ENCODE results near the gene DCP1B.

DCP1B gene

DNA sequence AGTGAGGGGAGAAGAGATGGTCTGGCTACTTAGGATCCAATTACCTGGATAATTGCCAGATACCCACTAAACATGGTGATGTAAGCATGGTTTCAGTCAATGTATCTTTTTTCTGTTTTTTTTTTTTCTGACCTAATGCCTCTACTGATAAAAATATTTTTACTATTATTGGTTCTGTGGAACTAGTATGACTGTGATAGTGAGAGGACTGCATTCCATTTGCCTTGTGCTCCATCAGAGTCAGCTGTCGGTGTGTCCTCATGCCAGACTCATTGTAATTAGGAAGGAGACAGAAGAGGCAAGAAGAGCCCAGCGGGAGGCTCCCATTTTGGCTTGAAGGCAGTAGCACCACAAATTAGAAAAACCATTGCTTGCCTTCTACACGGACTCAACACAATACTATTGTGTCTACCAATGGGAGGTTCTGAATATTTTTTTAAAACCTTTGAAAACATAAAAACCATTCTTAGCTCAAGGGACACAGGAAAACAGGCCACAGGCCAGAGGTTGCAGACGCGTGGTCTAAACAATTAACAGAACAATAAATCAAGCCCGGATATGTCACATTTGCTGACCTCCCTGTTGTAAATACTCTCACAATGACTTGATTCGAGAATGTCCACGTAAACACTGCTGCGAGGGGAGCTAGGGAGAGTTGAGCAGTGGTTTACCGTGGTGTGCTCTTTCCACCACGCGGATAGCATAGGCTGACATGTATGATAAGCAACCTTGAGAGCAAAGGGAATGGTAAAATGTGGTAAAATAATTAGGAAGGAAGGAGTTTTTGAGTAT lies 13.5 kb upstream of the DCP1B start:
- DNase-seq = peak; percentile 70

DNA sequence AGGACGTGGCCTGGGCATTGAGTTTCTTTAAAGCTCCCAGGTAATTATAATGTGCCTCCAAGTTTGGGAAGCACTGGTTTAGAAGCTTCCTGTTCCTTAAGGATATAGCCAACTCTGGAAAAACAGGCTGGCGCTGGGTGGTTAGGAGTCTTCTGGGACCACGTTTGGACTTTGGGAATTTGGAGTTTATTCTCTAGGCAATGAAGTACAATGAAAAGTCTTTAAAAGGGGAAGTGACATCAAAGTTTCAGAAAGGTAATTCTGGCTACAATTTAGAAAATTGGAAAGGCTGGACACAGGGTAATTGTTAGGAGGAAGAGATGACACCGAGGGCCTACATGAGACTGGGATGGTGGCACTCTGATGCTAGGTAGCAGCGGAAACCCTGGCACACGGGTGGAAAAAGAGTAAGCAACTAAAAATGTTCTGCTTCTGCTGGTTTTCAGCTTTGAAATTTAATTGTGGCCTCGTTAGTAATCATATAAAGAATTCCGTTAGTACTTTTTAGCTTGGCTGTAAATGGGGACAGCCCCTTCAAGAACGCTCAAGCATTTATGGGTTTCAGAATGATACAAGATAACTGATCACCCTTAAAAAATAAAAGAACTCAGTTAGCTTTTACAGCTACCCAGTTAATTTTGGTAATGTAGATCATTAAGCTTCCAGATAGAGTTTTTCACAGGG lies 12.7 kb upstream of the DCP1B start:
- no peak for DNase-seq

DNA sequence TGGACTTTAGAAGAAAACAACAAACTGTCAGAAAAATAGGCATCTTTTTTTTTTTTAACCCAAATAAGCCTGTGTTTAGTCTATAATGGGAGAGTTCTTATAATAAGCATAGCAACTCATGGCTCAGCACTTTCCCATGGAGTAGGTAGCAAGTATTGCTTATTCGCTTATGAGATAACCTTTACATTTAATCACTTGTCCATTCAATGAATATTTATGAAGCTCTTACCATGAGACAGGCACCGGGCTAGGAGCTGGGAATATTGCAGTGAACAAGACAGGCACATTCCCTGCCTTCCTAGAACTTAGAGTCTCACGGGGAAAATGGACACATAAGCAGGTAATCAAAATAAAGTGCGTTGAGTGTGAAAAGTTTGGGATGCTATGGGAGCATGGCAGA lies 10.0 kb upstream of the DCP1B start:
- no peak for DNase-seq

DNA sequence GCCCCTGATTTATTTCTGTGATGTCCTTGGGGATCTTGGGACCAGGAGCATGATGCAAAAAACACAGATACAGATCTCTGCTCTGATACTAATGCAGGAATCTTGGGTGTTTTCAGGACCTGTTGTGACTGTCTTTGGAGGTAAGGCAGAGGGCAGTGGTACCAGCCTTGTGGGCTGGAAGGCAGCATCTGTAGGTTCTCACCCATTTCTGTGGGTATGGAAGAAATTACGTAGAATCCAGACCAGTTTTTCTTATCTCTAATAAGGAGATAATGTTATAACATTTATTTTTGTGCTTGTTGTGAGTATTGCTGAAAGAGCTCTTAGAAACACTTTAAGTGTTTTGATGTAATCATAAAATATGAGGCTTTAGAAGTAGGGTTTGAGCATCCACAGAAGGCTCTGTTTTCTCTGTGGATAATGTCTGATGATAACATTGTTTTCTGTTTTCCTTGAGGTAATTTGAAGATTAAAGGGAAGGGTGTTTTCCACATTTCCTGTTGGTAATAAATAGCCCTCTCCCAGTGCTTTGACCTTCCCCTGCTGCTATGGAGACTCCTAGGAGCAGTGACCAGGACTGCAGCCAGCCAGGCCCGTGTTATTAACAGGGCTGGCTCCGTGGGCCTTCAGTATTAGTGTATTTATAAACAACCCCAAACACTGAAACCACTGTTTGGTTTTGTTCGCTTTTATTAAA lies 9.4 kb upstream of the DCP1B start:
- no peak for DNase-seq

DNA sequence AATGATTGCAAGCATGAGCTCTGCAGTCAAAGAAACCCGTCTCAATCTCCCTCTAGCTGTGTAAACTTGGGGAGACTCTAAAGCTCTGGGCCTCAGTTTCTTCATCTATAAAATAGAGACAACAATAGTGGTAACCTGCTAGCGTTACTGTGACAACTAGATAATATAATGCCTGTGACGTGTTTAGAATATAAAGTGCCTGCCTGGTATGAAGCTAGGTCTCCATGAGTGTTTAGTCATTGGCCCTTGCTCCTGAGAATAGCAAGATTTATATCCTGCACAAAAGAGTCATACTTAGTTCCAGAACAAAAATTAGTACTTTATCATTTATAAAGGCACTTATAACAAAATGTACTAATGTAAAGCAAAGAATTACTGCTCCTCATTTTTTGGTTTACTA lies 8.8 kb upstream of the DCP1B start:
- no peak for DNase-seq

DNA sequence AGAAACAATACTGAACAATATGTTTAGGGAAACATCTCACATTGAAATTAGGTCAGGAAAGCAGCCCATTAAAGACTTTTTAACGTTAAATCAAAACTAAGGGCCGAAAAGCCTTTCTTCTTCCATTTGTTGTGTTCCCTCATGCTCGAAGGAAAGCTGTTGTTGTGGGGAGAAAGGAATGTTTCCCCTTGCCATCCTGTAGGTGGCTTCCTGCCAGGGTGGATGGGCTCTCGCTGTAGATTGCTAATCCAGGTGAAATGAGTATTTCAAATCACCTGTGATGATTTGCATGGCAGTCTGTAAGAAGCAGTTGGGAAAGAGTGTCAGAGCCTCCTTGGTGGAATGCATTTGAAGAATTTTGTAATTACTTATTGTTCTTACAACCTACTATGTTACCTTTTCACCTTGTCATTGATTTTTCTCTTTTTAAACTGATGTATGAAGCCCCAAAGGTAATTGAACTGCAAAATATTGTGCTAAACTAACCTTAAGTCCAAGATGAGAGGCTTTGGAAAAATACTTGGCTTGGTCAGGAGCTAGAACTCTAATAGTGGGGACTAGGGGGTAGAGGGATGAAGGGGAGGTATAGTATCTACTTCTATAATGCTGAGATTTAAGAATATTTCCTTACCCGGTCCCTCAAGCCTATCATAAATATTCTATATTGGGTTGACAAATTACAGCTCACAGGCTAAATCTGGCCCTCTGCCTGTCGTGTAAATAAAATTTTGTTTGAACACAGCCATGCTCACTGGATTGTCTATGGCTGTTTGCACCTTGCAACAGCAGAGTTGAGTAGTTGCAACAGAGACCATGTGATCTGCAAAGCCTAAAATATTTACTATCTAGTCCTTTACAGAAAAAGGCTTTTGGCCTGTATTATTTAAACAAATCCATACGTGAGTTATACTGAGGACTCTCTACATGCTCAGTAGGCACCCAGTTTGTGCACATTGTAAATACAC lies 7.7 kb upstream of the DCP1B start:
- peak; percentile 27 for DNase-seq

DNA sequence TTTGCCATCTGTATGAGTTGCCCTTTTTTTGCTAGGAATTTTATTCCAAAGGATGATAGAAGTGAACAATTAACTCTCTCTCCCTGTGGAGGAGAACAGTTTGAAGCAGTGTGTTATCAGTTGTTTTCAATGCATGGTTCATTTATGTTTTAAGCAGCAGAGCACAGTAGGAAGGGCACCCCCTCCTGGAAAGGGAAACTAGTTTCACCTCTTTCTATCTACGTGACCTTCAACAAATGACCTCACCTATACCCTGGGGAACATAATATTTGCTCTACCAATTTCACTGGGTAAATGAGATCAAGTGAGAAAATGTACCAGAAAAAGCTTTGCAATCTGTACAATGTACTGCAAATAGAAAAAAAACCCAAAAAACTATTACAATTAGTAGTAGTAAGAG lies 5.4 kb upstream of the DCP1B start:
- DNase-seq = no peak

DNA sequence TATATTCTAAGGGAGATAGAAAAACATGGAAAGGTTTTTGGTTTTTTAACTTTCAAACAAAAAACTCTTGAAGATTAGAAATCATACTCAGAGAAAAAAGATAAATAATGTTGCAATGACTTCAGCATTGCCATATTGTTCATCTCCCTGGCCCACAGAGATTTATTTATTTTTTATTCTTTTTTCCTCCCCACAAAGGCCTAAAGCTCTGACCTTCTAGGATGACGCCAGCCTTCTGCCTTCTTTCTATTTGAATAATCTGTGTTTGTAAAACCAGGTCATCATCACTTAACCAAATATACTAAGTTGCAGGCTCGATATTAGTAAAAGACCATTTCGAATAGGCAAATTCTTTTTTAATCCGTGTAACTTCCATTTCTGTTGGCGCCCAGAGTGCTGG lies 4.4 kb upstream of the DCP1B start:
- no peak for DNase-seq

DNA sequence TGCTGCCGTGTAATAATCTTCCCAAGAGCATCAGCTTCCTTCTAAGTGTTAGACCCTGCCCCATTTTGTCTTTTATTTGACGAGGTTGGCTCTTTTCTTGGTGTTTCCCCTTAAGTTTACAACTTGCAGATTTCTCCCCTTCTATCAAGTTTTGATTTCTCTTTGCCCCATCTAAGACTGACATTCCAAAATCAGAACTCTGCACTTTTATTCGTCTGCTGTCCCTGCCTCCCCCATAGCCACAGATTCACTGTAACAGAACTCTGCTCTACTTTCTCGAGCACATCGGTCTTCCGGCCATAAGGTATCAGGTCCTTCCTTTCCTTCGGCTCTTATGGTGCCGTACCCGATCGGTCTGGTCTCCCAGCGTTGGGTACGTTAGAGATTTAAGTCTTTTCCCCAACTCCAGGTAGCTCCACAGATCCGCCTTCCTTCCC lies 563 bp downstream of the DCP1B start:
- DNase-seq = no peak

DNA sequence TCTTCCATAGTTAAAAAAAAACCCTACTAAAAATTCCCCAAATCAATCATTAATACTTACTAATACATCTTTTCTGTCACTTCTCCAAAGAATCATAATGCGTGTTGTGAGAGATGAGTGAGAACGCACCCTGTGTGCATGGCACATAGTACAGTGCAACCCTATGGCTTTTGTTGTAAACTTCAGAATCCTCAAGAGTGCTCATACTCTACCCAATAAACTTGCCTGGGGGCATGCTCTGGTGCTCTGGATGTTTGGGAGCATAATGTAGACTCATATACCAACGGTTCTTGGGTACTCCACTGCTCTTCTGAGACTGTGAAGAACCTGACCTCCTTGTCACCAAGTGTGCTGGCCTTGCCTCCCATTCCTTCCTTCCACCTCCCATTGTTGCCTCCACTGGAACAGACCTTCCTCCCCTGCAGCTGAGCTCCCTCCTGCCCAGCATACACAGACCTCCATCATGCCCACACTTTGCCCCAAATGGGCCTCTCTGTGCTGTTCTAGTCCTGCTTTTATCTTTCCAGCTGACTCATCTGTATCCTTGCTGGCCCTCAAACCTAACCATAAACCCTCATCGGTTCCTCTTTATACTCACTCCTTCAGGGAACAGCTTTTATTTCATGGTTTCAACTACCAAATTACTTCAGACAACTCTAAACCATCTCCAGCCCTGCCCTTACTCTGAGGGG lies 8.9 kb downstream of the DCP1B start:
- no peak for DNase-seq

DNA sequence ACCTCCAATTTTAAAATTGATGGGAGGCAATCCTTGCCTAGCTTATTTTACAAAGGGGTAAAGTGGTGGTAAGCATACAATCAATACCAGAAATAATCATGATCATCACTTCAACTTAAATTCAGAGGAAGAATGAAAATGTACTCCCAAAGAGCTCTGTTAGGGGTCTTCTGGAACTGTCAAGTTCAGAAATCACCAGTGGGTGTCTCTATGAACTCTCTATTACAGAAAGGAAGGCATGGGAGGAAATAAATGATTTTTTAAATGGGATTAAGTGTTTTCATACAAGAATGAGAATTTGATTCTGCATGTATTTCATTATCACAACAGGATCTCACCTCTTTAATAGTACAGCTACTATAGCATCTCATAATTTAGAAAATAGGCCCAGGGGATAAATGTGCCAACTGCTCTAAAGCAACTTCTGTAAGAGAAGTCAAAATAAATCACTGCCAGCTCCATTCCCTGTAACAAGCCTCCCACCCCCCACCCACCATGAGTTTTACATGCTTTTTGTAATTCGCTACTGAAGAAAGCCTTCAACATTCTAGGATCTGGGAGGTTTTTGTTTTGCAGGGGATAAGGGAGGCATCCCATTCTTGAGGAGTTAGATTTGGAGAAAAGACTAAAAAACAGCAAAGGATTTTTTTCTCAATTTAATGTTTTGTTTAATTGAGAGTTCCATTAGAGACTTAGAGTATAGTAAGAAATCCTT lies 9.7 kb downstream of the DCP1B start:
- no peak for DNase-seq

DNA sequence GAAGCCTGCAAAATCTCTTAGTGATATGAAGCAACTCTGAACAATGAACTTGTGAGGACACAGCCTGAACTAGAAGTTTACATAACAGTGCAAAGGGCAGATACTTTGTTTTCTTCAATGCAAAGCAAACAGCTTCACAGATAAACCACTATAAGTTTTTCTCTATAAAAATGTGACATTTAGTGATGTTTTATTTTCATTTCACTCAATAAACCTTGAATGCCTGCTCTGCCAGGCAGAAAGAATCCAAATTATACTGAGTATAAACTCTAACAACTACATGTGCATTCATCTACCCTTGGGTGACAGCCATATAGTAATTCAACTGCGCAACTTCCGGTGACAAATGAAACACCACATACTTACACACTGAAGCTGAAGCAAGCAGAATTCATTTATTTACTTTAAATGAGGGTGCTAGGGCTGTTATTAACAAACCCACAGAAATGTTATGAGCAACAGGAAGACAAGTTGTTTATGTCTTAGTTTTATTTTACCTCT lies 10.3 kb downstream of the DCP1B start:
- DNase-seq = no peak

DNA sequence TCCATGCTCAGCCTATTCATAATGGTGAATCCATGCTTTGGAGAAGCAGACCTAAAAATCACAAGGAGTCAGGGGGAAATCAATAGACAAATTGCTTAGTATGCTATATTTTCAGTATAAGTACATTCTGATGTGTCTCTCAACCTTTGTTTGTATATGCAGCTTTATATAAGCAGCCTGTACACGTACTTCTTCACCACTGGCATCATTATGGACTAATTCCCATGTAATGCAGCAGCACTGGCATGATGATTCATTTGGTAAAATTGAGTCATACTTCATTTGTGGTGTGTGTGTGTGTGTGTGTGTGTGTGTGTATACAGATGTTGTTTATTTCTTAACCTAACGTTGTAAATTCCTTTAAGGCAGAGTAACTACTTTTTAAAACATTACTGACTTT lies 10.9 kb downstream of the DCP1B start:
- DNase-seq = no peak

DNA sequence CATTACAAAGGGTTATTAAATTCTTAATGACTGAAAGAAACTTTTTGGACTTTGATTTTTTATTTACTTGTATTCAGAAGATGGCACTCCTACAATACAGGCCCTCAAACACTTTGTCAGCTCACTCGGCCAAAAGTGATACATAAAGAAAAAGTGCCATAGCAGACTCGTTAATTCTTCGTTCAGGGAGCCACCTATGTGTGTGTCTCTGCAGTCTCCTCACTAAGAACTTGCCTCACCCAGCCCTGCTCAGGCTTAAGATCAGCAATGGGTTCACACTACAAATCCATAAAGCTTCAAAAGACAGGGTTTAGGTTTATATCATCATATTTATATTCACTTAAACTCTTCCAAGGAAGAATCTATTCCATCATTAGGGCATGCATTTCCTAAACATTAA lies 11.5 kb downstream of the DCP1B start:
- DNase-seq = no peak

DNA sequence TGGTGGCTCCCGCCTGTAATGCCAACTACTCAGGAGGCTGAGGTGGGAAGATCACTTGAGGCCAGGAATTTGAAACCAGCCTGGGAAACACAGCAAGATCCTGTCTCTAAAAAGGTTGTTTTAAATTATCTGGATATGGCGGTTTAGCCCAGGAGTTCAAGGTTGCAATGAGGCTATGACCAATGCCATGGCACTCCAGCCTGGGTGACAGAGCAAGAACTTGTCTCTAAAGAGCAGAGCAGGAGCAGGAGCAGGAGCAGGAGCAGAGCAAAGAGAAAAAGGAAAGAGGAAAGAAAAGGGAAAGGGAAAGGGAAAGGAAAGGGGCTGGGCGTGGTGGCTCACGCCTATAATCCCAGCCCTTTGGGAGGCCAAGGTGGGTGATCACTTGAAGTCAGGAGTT lies 15.1 kb downstream of the DCP1B start:
- DNase-seq = no peak

DNA sequence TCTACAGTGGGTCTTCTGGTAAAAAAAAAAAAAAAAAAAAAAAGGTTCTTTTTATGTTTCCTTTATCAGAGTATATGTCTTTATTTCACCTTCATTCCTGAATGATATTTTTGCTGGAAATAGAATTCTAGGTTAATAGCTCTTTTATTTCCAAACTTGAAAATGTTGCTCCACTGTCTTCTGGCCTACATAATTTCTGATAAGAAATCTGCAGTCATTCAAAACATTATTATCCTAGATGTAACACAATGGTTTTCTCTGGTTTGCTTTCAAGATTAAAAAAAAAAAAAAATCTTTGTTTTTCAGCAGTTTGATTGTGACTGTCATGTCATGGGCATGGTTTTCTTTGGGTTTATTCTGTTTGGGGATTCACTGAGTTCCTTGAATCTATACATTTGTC lies 19.5 kb downstream of the DCP1B start:
- no peak for DNase-seq

DNA sequence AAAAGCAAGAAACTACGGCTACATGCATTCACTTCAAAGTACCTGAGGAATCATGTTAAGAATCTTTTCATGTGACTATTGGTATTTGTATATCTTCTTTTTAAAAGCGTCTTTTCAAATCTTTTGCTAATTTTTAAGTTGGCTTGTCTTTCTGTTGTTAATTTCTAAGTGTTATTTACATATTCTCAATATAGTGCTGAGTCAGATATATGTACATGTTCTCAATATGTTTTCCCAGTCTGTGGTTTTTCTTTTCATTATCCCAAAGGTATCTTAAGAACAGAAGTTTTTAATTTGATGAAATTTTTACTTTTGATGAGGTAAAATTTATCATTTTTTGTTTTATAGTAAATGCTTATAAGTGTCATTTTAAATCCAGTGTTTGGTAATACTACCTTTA lies 24.0 kb downstream of the DCP1B start:
- no peak for DNase-seq

DNA sequence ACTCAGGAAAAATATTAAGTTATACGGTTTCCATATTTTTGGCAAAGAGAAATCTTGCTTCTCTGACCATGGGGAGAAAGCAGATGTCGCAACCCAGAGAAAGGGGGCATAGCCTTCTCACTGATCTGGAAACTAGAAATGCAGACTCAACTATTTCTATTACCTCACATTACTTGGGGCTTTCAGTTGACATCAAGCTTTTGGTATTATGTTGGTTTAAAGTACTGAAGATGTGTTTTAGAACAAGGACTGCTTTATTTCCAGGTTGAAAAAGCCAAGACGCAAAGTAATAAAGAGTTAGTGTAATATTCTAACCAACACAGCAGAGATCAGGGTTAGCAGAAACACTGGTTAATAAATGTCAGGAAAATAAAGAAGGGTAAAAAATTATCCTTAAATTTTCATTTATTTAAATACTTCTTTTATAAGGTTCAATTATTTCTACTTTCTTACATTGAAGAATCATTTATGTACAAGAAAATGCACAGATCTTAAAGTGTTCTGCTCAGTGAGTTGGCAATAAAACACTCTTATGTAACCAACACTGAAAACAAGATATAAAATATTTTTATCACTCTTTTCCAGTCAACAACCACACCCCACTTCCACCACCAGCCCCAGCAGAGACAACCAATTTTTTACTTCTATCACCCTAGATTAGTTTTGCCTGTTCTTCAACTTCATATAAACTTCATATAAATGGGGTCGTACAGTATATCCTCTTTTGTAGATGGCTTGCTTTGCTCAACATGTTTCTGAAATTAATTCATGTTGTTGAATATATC lies 26.0 kb downstream of the DCP1B start:
- DNase-seq = no peak

DNA sequence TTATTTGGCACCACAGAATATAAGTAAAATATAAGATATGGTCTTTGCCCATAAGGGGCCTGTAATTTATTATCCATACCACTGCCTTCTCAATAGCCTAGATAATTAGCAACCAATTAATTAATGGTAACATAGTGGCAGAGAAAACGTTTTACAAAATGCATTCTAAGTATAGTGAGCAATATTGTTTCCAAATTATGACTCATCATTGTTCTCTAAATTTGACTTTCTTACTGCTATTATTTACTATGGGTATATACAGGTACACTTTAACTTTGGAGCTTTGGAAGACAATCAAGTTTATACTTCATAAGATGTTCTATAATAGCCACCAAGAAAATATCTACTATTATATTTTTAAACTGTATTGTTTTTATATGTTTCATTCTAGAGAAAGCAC lies 26.7 kb downstream of the DCP1B start:
- no peak for DNase-seq

DNA sequence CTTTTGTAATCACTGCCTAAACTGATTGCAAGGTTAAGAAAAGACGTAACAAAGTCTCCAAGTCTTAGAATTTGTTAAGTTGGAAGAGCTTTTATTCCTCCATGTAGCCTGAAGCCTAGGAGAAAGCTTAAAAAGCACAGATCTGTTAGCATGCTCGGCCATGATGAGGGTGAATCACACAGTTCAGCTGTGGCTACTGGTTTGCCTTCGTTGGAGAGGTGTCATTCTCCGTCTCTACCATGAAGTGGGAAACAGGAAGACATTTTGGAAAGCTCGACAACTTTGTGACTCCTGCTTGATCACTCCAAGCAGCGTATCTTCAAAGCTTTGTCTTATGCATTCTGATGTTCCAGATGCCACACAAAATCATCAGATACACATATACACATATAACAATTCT lies 27.1 kb downstream of the DCP1B start:
- DNase-seq = no peak

DNA sequence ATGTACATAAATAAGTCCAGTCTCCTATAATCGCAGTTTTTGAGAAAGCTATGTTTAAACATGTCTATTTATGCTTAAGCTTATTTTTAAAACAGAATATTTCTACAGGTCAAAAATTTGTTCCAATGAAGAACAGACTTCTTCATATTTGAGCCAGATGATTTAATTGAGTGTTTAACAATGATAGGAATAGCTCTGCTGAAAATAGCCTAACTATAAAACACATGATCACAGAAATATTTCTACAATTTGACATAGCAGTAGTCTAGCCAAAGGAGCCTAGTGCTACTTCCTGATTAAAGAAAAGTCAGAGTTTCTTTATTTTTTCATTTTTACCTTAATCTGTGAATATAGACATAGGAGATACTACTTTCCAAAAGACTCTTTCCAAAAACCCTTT lies 29.4 kb downstream of the DCP1B start:
- DNase-seq = no peak

Data from COR-L47 (cell line).